Loucy (cell line): ENCODE measurements around the gene EEFSEC.

Experiments
- H2AFZ ChIP-seq: fragments of 200-600 bp; sonication (generic); 2 replicates; pipeline ENCODE4 v1.6.0; 2016; ENCODE audit warnings: antibody characterized with exemption, mild to moderate bottlenecking, low read length, moderate library complexity
- H3F3A ChIP-seq: fragments of 200-600 bp; 2 replicates; pipeline ENCODE4 v1.6.0; 2016; ENCODE audit warnings: antibody characterized with exemption, low read depth, mild to moderate bottlenecking
- H3K27me3 ChIP-seq: fragments of 200-600 bp; sonication (generic); 2 replicates; pipeline ENCODE4 v1.6.1; 2014; ENCODE audit warnings: low read length, mild to moderate bottlenecking; ENCODE audit not compliant: insufficient read depth, poor library complexity, severe bottlenecking
- H3K36me3 ChIP-seq: fragments of 200-600 bp; sonication (generic); 2 replicates; pipeline ENCODE4 v1.6.1; 2016; ENCODE audit warnings: low read length; ENCODE audit not compliant: insufficient read depth
- H3K4me1 ChIP-seq: fragments of 200-600 bp; sonication (generic); 2 replicates; pipeline ENCODE4 v1.5.1; 2014; ENCODE audit warnings: low read length, mild to moderate bottlenecking; ENCODE audit not compliant: insufficient read depth, poor library complexity, severe bottlenecking
- H3K4me2 ChIP-seq: fragments of 200-600 bp; sonication (generic); 2 replicates; pipeline ENCODE4 v1.6.0; 2014; ENCODE audit warnings: antibody characterized with exemption, low read length, low read depth, mild to moderate bottlenecking; ENCODE audit not compliant: poor library complexity, severe bottlenecking
- H3K4me3 ChIP-seq: fragments of 200-600 bp; sonication (generic); 2 replicates; pipeline ENCODE4 v1.5.1; 2014; ENCODE audit warnings: low read length, mild to moderate bottlenecking, mixed read lengths; ENCODE audit not compliant: poor library complexity, severe bottlenecking
- H3K79me2 ChIP-seq: fragments of 200-600 bp; sonication (generic); 2 replicates; pipeline ENCODE4 v1.6.1; 2014; ENCODE audit warnings: low read length; ENCODE audit not compliant: insufficient read depth
- H3K9ac ChIP-seq: fragments of 200-600 bp; sonication (generic); 2 replicates; pipeline ENCODE4 v1.6.0; 2014; ENCODE audit warnings: mild to moderate bottlenecking, low read depth, low read length, moderate library complexity; ENCODE audit not compliant: poor library complexity, severe bottlenecking
- H3K9me2 ChIP-seq: fragments of 200-600 bp; sonication (generic); replicated peaks from 2 replicates; pipeline ENCODE4 v1.6.1; 2016; ENCODE audit warnings: low read depth, low read length, mixed read lengths
- H3K9me3 ChIP-seq: fragments of 200-600 bp; sonication (generic); 2 replicates; pipeline ENCODE4 v1.6.1; 2014; ENCODE audit warnings: mild to moderate bottlenecking, antibody characterized with exemption, low read length, low read depth; ENCODE audit not compliant: insufficient read depth
- H4K20me1 ChIP-seq: fragments of 200-600 bp; sonication (generic); 2 replicates; pipeline ENCODE4 v1.6.0; 2014; ENCODE audit warnings: antibody characterized with exemption, low read length, mild to moderate bottlenecking; ENCODE audit not compliant: insufficient read depth, poor library complexity, severe bottlenecking
- CTCF ChIP-seq: fragments of 200-600 bp; sonication (generic); conservative IDR thresholded peaks from 2 replicates; pipeline ENCODE4 v1.5.1; 2014; ENCODE audit warnings: mild to moderate bottlenecking, antibody characterized with exemption, low read length
- EZH2phosphoT487 ChIP-seq: fragments of 200-600 bp; IDR thresholded peaks from 2 replicates; pipeline ENCODE4 v1.6.1; 2018; ENCODE audit warnings: antibody characterized with exemption, mild to moderate bottlenecking, moderate library complexity, borderline replicate concordance

EEFSEC gene

GRCh38 chr3:128170866-128171516, 17.7 kb downstream of the EEFSEC start:
- Histone ChIP-seq H3K9me2 (no peaks in the 10 kb centered on the region), H3K79me2 (peaks cover 13% of the 10 kb centered on the region; the same call in 1 of the 2 replicates), H3K4me3 (no peak overlapping the region), H3K4me1 (peaks cover 19% of the 10 kb centered on the region), H3K36me3 (no peaks in the 10 kb centered on the region), H3K4me2 (no peak overlapping the region), H3F3A (no peaks in the 10 kb centered on the region), H4K20me1 (peaks cover 3% of the 10 kb centered on the region), H3K9me3 (no peaks in the 10 kb centered on the region), H3K9ac (peak overlapping the region; percentile 18), H2AFZ (no peak overlapping the region), H3K27me3 (no peaks in the 10 kb centered on the region)
- no peak for TF ChIP-seq EZH2phosphoT487
- peak; percentile 48 for TF ChIP-seq CTCF

GRCh38 chr3:128173200-128173599, 19.9 kb downstream of the EEFSEC start:
- Histone ChIP-seq H3K36me3 (no peaks in the 10 kb centered on the region), H3K9ac (no peak overlapping the region), H3K4me1 (peaks cover 16% of the 10 kb centered on the region), H3K9me3 (no peaks in the 10 kb centered on the region), H3K4me3 (no peak overlapping the region), H3K79me2 (peaks cover 8% of the 10 kb centered on the region; the same call in 1 of the 2 replicates), H3F3A (no peaks in the 10 kb centered on the region), H3K27me3 (no peaks in the 10 kb centered on the region), H3K9me2 (no peaks in the 10 kb centered on the region), H3K4me2 (no peak overlapping the region), H2AFZ (no peak overlapping the region), H4K20me1 (peaks cover 3% of the 10 kb centered on the region)
- TF ChIP-seq EZH2phosphoT487 (no peak), CTCF (no peak)

GRCh38 chr3:128173849-128174248, 20.6 kb downstream of the EEFSEC start:
- H2AFZ ChIP-seq, result no peak overlapping the region
- H3K4me2 ChIP-seq, result no peak overlapping the region
- H3K9me3 ChIP-seq, result no peaks in the 10 kb centered on the region
- H3K79me2 ChIP-seq, result peaks cover 10% of the 10 kb centered on the region; the same call in 1 of the 2 replicates
- H3K4me3 ChIP-seq, result no peak overlapping the region
- H3K9me2 ChIP-seq, result no peaks in the 10 kb centered on the region
- no peaks in the 10 kb centered on the region for H3F3A ChIP-seq
- H4K20me1 ChIP-seq, result no peaks in the 10 kb centered on the region
- no peaks in the 10 kb centered on the region for H3K27me3 ChIP-seq
- no peak overlapping the region for H3K9ac ChIP-seq
- TF ChIP-seq EZH2phosphoT487, result no peak
- TF ChIP-seq CTCF, result no peak
- no peaks in the 10 kb centered on the region for H3K36me3 ChIP-seq
- H3K4me1 ChIP-seq, result peaks cover 11% of the 10 kb centered on the region
